HG03103 (cell line): ENCODE measurements around the gene SLX4IP.

ENCODE experiments used
- ATAC-seq: cut with Tn5 transposase; IDR thresholded peaks from one replicate; pipeline ENCODE4 v1.9.1; 2021; ENCODE audit warnings: low read depth; ENCODE audit not compliant: unreplicated experiment

SLX4IP gene

DNA sequence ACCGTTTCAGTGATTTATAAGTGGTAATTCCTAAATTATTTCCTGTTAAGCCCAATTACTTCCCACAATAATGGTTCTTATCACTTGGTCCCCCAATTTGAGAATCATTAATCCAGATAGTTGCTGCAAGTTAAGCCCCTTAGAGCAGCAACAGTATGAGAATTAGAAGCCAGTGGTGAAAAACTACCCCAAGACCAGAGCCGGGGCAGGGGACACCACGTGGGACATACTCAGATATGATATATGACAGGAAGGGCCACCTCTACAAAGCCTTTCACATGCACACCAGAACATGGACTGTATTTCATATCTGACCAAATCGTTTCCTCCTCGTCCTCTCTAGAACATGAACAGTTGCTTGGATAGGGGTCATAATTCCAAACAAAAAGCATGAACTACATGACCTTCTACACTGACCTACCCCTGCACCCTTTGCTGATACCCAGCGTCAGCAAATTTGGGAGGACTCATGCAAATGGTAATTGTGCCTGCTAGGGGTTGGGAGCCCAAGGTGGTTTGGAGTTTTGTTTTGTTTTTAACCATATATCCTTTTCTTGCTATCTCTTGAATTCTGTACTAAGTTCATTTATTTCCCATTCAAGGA lies 234.8 kb downstream of the SLX4IP start:
- no peak for ATAC-seq

DNA sequence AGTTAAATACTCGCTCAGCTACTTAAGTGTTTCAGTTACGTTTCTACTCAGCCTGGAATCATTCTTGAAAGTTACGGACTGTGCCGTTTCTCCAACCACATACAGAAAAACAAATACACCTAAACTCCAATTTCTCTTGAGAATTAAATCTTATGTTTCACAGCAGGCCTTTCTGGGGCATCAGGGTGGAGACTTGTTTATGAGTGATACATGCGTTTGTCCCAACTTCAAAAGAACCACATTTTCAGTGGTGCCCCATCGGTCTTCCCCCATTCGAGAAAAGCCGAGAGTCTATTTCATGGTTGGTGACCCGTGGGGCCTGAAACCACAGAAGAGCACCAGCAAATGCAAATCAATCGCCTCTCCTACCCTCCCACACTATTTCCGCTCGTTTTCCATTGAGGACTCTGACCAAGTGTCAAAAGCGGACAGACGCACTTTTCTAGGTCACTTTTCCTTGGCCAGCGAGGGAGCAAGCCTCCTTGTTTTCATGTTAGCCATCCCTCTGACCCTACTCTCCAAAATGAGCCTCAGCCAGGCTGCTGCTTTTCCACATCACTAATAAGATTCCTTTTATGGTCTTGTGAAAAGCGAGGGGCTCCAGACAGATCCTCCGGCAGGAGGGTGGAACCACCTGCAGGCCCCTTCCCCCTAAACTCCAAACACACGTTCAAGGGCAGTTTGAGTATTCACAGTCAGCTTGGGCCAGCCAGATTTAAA lies 235.6 kb downstream of the SLX4IP start:
- ATAC-seq: peak; percentile 28

DNA sequence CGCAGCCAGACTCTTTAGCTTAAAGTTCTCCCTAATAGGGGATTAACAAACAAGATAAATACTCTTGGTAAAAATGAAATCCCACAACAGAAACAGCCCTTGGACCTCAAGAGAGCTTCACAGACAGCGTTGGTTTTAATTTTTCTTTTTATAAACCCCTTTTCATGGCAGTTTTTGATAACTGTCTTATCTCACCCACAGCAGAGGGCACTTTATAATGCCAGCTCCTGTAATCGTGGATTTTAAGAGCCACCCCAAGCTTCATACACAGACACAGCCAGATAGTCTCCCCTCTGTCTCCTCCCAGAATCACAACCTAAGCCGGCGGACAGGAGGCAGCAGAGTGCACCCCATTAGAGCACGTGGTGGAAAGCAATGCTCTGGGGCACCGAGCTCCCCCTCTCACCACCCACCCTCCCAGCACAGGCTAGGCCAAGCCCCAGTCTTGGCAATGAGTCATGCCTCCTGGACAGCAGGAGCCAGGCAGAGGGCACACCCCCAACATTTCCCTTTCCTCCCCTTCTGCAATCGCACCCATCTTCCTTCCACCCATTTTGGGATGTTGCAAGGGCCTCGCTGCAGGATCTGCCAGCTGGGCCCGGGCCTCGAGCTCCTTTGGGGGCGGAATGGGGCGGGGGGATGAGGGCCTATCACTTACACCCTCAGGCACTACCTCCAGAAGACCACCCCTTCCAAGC lies 236.3 kb downstream of the SLX4IP start:
- ATAC-seq: peak; percentile 22

DNA sequence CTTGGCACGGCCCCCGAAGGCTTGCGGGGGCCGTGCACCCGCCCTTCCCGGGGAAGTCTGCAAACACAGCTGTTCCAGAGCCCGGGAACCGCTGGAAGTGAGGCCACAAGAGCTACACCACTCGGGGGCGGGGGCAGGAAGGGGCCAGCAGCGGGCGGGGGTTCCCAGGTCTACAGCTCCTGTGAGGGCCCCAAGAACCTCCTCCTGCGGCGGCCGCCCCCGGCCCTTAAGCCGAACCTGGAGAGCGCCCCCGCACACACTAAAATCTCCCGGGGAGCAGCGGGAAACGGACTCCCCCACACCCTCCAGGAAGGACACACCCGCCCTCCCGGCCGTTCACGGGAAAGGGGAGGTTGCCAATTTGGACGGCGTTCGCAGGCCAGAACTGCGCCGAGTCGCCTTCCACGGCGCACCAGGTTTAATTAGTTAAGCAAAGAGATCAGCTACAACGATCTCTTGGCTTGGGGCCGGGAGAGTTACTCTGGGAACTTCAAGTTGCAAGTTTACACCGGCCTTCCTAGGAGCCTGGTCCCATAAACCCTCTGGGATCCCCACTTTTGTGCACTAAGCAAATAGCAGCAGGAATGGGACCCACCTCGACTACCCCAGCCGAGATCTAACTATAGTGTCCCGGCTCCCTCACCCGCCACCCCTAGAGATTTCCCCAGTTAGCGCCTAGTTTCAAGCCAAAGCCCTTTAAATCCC lies 237.0 kb downstream of the SLX4IP start:
- no peak for ATAC-seq

DNA sequence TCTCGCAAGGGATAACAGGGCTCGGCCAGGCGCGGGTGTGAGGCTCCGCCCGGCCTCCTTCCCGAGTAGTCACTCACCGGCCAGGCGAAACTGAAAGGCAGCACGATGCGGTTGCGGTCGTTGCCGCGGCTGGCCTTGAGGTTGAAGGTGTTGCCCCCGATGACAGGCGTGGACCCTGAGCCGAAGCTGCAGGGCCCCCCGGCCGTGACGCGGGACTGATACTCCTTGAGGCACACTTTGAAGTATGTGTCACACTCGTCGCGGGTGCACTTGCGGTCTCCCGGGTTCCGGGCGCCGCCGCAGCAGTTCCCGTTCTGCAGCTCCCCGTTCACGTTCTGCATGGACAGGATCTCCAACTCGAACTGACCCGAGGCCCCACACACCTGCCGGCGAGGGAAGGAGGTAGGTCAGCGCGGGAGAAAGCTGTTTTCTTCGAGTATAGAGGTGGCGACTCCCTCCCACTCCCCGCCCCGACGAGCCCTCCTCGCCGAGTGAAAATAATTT lies 237.6 kb downstream of the SLX4IP start:
- ATAC-seq: no peak

DNA sequence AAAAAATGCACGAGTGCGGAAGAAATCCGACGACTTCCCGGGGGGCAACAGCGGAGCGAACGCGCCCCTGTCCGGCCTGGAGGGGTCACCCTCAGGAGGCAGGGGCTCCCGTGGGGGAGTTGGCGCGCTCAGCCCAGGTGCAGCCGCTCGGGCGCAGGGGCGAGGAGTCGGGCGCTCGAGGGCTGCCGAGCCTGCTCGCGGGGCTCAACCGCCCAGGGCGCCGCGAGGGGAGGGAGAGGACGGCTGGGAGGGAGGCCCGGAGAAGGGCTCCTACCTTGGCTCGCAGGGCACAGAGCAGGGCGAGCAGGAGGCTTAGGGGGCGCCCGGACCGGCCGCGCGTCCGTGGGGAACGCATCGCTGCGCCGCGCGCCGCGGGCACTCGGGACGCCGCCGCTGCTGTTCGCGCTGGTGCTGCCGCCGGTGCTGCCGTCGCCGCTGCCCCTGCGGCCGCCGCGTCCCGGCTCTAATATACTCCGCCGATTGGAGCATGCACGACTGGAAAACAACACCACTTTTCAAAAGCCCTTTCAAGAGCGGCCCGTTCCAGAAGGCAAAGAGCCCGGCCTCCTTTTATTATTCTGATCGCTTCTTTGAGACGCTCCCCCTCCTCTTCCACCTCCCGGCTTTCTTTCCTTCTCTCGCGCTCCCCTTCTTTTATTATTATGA lies 238.2 kb downstream of the SLX4IP start:
- ATAC-seq: no peak

DNA sequence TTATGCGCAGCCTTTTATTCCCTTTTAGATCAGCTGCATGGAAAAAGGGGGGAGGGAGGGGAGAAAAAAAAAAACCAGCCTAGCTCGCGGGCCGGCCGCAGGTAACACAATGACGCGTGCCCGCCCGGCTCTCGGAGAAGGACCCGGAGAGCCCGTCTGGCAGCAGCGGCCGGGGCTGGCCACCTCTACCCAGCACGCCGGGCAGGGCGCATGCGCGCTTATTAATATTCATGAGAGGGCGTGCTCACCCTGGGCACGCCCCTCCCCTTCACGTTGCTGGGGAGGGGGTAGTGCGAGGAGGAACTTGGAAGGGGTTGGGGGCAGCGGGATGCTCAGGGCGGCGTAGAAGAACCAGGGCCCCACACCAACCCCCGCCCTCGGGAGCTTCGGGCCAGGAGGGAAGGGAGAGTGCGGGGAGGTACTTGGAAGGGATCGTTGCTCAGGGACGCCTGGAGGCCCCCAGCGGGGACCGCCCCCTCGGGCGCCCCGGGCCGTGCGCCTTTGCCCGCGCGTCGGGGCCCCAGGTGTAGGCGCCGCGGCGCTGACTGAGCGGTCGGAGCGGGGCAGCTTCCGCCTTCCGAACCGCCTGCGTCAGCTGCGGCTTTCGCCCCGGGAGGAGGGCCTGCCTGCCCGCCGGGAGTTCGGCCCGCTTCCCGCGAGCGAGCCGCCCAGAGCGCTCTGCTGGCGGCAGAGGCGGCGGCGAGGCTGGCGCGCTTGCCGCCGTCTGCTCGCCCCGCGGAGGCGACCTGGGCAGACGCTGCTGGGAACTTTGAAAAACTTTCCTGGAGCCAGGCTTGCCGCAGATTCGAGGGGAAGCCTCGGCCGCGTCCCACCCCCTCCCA lies 239.0 kb downstream of the SLX4IP start, which contains the start of gene JAG1:
Gene JAG1, minus strand, starts transcription at position 158 of the 842 bp plus-strand sequence. CDS start 469 bp downstream, outside the sequence.
- peak; percentile 47 for ATAC-seq

DNA sequence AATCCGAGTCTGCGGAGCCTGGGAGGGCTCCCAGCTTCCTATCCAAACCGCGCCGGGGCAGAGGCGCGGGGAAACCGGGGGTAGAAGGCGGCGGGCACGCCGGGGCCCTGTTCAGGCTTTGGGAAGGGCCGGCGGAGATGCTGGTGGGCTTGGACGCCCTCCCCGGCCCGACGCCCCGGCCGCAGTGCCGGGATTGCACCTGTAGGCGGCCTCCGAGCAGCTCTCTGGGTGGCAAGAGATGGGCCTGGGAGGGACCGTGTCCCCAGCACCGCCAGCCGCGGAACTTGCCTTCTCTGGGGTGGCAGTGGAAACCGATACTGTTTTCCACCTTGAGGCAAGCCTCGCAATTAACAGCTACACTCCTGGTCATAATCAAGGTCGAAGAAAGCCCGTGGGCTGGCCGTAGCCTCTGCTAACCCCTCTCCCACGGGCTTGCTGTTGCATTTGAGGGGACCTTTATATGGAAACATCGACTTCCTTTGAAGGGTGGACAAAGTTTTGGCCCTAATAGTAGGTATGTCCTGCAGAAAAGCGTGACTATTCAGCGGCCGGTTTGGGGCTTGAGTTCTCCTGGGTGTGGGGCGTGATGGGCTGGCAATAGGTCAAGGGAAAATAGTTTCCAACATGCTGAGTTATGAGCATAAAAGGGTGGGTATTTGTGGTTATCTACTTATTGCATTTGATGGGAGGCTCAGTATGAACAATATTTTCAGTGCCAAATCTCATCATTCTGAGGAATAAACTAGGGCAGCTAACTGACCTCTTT lies 239.8 kb downstream of the SLX4IP start:
- peak; percentile 38 for ATAC-seq

DNA sequence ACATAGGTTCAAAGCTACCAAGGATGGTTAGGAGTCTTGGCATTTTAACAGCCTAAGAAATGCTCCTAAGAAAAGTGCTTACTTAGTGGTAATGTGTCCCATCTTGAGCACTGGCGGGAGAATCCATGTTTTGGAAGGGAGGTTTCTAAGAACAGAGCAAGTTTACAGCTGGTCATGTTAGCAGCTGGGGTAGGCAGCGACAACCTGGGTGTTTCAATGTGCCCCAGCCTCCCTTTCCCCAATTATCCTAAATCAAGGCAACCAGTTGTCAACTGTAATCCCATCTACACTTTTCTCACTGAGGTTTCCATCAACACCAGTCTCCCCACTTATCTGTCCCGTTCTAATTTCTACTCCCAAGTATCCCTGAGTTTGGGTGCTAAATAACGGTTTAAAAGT lies 240.3 kb downstream of the SLX4IP start:
- ATAC-seq: no peak

DNA sequence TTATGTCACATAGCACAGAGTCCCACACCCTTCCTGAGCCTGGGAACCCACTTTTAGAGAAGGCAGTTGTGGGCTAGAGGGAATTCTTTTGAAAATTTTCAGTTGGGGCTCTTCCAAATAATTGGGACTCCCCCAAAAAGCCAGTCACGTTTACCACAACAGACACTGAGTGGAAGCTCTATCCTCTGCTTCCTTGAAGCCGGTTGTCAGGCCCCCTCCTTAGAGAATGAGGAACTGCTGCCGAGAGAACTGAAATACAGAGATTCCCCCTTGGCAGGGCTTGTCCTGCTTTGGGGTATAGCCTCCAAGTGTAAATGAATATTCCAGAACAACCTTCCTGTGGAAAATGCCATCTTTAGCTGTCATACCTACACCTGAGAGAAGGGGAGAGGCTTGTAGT lies 241.4 kb downstream of the SLX4IP start:
- no peak for ATAC-seq
